ENCODE data around the gene XYLT1.

Gene XYLT1

DNA sequence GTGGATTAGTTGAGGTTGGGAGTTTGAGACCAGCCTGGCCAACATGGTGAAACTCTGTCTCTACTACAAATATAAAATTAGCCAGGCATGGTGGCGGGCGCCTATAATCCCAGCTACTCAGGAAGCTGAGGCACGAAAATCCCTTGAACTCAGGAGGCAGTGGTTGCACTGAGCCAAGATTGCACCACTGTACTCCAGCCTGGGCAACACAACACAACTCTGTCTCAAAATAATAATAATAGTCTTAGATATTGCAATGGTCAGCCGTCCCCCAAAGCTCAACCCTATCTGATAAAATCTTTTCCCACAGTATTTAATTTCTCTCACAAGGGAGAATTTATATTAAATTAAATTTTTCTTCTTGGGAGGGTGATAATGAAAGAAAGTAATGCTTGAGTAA is 169.6 kb downstream of the XYLT1 start:
- Histone ChIP-seq H3K36me3 (ENCODE audit: insufficient read depth, low read length) (peaks cover 43% of the 10 kb centered on the region; the same call in 1 of the 2 replicates), H3K9me2 (replicated peaks; ENCODE audit: low read depth, low read length) (no peaks in the 10 kb centered on the region), H3K4me3 (ENCODE audit: low read length, poor library complexity, severe bottlenecking) (no peak overlapping the region), H3F3A (ENCODE audit: low read depth) (no peaks in the 10 kb centered on the region), H3K4me1 (ENCODE audit: insufficient read depth, low read length, poor library complexity, severe bottlenecking) (peaks cover 26% of the 10 kb centered on the region), H3K9ac (ENCODE audit: low read depth, low read length, poor library complexity, severe bottlenecking) (no peak overlapping the region), H3K27me3 (ENCODE audit: insufficient read depth, low read length, poor library complexity, severe bottlenecking) (no peaks in the 10 kb centered on the region), H3K4me2 (ENCODE audit: low read depth, low read length, poor library complexity, severe bottlenecking) (no peak overlapping the region), H4K20me1 (ENCODE audit: insufficient read depth, low read length, poor library complexity, severe bottlenecking) (peaks cover 74% of the 10 kb centered on the region), H3K79me2 (ENCODE audit: insufficient read depth, low read length) (peaks cover 96% of the 10 kb centered on the region), H2AFZ (ENCODE audit: low read length) (no peak overlapping the region), H3K9me3 (ENCODE audit: insufficient read depth, low read depth, low read length) (no peaks in the 10 kb centered on the region)
- no peak for TF ChIP-seq EZH2phosphoT487 (IDR thresholded peaks at IDR 0.05; ENCODE audit: borderline replicate concordance)
- TF ChIP-seq CTCF (conservative IDR thresholded peaks at IDR 0.05; ENCODE audit: low read length) = no peak

- Histone ChIP-seq H3K27me3 (ENCODE audit: insufficient read depth, low read length, poor library complexity, severe bottlenecking) (no peaks in the 10 kb centered on the region), H3K9ac (ENCODE audit: low read depth, low read length, poor library complexity, severe bottlenecking) (no peak overlapping the region), H3K4me3 (ENCODE audit: low read length, poor library complexity, severe bottlenecking) (no peak overlapping the region), H2AFZ (ENCODE audit: low read length) (no peak overlapping the region), H3K4me2 (ENCODE audit: low read depth, low read length, poor library complexity, severe bottlenecking) (no peak overlapping the region), H3K79me2 (ENCODE audit: insufficient read depth, low read length) (peaks cover 97% of the 10 kb centered on the region), H4K20me1 (ENCODE audit: insufficient read depth, low read length, poor library complexity, severe bottlenecking) (peaks cover 73% of the 10 kb centered on the region), H3K36me3 (ENCODE audit: insufficient read depth, low read length) (peaks cover 36% of the 10 kb centered on the region; the same call in 1 of the 2 replicates), H3K9me2 (replicated peaks; ENCODE audit: low read depth, low read length) (no peaks in the 10 kb centered on the region), H3K4me1 (ENCODE audit: insufficient read depth, low read length, poor library complexity, severe bottlenecking) (peaks cover 26% of the 10 kb centered on the region), H3K9me3 (ENCODE audit: insufficient read depth, low read depth, low read length) (no peaks in the 10 kb centered on the region), H3F3A (ENCODE audit: low read depth) (no peaks in the 10 kb centered on the region)
- TF ChIP-seq EZH2phosphoT487 (IDR thresholded peaks at IDR 0.05; ENCODE audit: borderline replicate concordance) (no peak), CTCF (conservative IDR thresholded peaks at IDR 0.05; ENCODE audit: low read length) (no peak)
Observed at GRCh38 chr16:17299790-17300189, 171.0 kb downstream of the XYLT1 start.

GRCh38 chr16:17298238-17298637 is 172.5 kb downstream of the XYLT1 start:
- H3K9ac ChIP-seq (ENCODE audit: low read depth, low read length, poor library complexity, severe bottlenecking) = no peak overlapping the region
- peaks cover 35% of the 10 kb centered on the region; the same call in 1 of the 2 replicates for H3K36me3 ChIP-seq (ENCODE audit: insufficient read depth, low read length)
- peaks cover 71% of the 10 kb centered on the region for H4K20me1 ChIP-seq (ENCODE audit: insufficient read depth, low read length, poor library complexity, severe bottlenecking)
- H3K4me3 ChIP-seq (ENCODE audit: low read length, poor library complexity, severe bottlenecking) = no peak overlapping the region
- no peak overlapping the region for H2AFZ ChIP-seq (ENCODE audit: low read length)
- H3K4me2 ChIP-seq (ENCODE audit: low read depth, low read length, poor library complexity, severe bottlenecking) = no peak overlapping the region
- H3F3A ChIP-seq (ENCODE audit: low read depth) = no peaks in the 10 kb centered on the region
- H3K4me1 ChIP-seq (ENCODE audit: insufficient read depth, low read length, poor library complexity, severe bottlenecking) = peaks cover 12% of the 10 kb centered on the region
- TF ChIP-seq CTCF (conservative IDR thresholded peaks at IDR 0.05; ENCODE audit: low read length) (no peak), EZH2phosphoT487 (IDR thresholded peaks at IDR 0.05; ENCODE audit: borderline replicate concordance) (no peak)
- H3K27me3 ChIP-seq (ENCODE audit: insufficient read depth, low read length, poor library complexity, severe bottlenecking) = no peaks in the 10 kb centered on the region
- H3K79me2 ChIP-seq (ENCODE audit: insufficient read depth, low read length) = peaks cover 97% of the 10 kb centered on the region
- H3K9me3 ChIP-seq (ENCODE audit: insufficient read depth, low read depth, low read length) = no peaks in the 10 kb centered on the region
- no peaks in the 10 kb centered on the region for H3K9me2 ChIP-seq (replicated peaks; ENCODE audit: low read depth, low read length)

Data from Loucy (cell line).